Measurements from ENCODE around the gene PMM2.

PMM2 gene

DNA sequence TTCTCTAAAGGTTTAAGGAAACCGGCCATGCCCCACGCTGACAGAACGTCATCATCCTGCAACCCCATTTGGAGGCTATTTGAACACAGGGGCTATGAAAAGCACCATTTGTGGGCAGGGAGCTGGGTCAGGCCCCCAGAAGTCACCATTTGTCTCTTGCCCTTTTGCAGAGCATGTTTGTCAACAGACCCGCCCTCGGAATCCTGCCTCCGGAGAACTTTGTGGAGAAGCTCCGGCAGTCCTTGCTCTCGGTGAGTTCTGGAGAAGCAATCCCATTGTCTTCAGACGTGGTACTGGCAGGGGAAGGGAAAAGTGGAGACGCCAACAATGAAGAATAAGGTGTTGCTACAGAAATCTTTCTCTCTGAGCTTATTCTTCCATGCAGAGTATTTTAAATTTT is 33.7 kb upstream of the PMM2 start:
- no peak for DNase-seq (ENCODE audit: low read depth)
- H3K4me3 ChIP-seq (ENCODE audit: low read depth, low read length) = no peak overlapping the region
- TF ChIP-seq, protein P1, sequence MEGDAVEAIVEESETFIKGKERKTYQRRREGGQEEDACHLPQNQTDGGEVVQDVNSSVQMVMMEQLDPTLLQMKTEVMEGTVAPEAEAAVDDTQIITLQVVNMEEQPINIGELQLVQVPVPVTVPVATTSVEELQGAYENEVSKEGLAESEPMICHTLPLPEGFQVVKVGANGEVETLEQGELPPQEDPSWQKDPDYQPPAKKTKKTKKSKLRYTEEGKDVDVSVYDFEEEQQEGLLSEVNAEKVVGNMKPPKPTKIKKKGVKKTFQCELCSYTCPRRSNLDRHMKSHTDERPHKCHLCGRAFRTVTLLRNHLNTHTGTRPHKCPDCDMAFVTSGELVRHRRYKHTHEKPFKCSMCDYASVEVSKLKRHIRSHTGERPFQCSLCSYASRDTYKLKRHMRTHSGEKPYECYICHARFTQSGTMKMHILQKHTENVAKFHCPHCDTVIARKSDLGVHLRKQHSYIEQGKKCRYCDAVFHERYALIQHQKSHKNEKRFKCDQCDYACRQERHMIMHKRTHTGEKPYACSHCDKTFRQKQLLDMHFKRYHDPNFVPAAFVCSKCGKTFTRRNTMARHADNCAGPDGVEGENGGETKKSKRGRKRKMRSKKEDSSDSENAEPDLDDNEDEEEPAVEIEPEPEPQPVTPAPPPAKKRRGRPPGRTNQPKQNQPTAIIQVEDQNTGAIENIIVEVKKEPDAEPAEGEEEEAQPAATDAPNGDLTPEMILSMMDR (IDR thresholded peaks at IDR 0.05; ENCODE audit: low read depth, low read length) = no peak
- TF ChIP-seq POLR2A (IDR thresholded peaks at IDR 0.05; ENCODE audit: extremely low read depth, insufficient read length) (no peak), MYC (IDR thresholded peaks at IDR 0.05; ENCODE audit: low read depth, low read length) (no peak)
- TF ChIP-seq, protein P2, sequence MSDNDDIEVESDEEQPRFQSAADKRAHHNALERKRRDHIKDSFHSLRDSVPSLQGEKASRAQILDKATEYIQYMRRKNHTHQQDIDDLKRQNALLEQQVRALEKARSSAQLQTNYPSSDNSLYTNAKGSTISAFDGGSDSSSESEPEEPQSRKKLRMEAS (IDR thresholded peaks at IDR 0.05; ENCODE audit: low read depth, low read length) = no peak

DNA sequence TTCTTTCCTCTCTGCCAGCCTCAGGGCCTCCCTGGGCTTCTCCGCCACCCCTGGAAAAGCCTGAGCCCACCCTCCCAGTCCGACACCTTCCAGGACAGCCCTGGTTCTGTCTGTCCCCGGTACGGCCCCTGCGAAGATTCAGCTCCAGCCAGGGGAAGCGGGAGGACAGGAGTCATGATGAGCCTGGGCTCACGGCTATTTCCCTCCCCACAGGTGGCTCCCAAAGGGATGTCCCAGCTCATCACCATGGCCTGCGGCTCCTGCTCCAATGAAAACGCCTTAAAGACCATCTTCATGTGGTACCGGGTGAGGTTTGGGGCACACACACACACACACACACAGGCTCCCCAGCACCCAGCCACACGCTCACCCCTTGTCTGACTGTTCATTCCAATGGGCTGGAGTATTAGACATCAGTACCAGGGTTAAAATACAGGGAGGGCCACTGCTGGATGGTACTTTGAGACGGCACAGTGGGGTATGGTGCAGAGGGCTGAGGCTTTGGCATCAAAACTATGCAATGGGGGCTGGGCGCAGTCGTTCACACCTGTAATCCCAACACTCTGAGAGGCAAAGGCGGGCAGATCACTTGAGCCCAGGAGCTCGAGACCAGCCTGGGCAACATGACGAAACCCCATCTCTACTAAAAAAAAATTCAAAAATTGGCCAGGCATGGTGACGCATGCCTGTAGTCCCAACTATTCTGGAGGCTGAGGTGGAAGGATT is 33.0 kb upstream of the PMM2 start:
- DNase-seq (ENCODE audit: low read depth) = no peak
- TF ChIP-seq, protein P2 (IDR thresholded peaks at IDR 0.05; ENCODE audit: low read depth, low read length) = no peak
- TF ChIP-seq POLR2A (IDR thresholded peaks at IDR 0.05; ENCODE audit: extremely low read depth, insufficient read length) (no peak), MYC (IDR thresholded peaks at IDR 0.05; ENCODE audit: low read depth, low read length) (no peak)
- TF ChIP-seq, protein P1 (IDR thresholded peaks at IDR 0.05; ENCODE audit: low read depth, low read length) = no peak
- no peak overlapping the region for H3K4me3 ChIP-seq (ENCODE audit: low read depth, low read length)

DNA sequence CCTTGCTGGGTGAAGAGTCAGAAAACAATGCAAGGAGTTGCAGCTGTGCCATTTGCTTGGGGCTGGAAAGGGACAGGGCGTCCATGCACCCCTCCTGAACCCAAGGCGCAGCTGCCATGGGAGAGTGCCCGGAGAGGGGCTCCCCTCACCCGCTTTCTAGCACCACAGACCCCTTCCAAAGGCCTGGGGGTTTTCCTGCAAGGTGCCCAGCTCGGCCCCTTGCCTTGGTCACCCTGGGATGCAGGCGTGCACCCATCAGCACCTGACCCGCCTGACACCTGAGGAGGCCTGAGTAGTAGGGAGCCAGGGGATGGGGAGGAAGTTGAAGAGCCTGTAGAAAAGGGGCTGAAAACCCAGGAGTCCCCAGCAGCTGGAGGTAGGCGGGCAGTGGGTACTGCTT is 30.5 kb upstream of the PMM2 start:
- no peak overlapping the region for H3K4me3 ChIP-seq (ENCODE audit: low read depth, low read length)
- TF ChIP-seq MYC (IDR thresholded peaks at IDR 0.05; ENCODE audit: low read depth, low read length) (no peak), POLR2A (IDR thresholded peaks at IDR 0.05; ENCODE audit: extremely low read depth, insufficient read length) (no peak)
- TF ChIP-seq, protein P1 (IDR thresholded peaks at IDR 0.05; ENCODE audit: low read depth, low read length) = no peak
- TF ChIP-seq, protein P2 (IDR thresholded peaks at IDR 0.05; ENCODE audit: low read depth, low read length) = no peak
- no peak for DNase-seq (ENCODE audit: low read depth)

DNA sequence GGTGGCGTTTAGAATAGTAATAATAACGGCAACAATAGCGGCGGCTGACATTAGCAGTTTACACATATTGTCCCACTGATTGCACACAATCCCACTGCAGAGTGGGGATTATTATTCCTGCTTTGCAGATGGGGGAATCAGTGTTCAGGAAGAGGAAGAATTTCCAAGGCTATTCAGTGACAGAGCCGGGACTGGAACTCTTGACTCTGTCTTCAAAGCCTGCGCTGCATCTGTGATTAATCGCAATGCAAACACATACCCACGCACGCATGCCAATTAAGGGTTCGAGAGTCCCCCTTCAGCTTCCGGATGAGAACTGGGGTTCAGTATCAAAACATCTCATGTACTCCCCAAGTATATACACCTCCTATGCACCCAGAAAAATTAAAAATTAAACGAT is 29.4 kb upstream of the PMM2 start:
- DNase-seq (ENCODE audit: low read depth) = no peak
- TF ChIP-seq, protein P1 (IDR thresholded peaks at IDR 0.05; ENCODE audit: low read depth, low read length) = no peak
- TF ChIP-seq POLR2A (IDR thresholded peaks at IDR 0.05; ENCODE audit: extremely low read depth, insufficient read length) (no peak), MYC (IDR thresholded peaks at IDR 0.05; ENCODE audit: low read depth, low read length) (no peak)
- TF ChIP-seq, protein P2 (IDR thresholded peaks at IDR 0.05; ENCODE audit: low read depth, low read length) = no peak
- no peak overlapping the region for H3K4me3 ChIP-seq (ENCODE audit: low read depth, low read length)

DNA sequence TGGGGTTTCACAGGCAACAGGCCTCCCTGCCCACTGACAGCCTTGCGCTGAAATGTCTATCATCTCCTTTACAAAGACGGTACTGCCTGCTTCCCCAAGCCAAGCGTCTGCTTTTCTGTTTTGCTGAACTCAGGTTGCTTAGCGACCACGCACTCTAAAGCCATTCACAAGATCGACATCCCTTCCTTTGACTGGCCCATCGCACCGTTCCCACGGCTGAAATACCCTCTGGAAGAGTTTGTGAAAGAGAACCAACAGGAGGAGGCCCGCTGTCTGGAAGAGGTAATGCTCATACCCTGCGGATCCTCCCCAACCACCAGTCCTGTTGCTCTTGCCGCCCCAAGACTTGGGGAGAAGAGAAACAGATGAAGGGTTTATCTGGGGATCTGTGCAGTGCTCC is 28.9 kb upstream of the PMM2 start:
- DNase-seq (ENCODE audit: low read depth) = no peak
- no peak for TF ChIP-seq POLR2A (IDR thresholded peaks at IDR 0.05; ENCODE audit: extremely low read depth, insufficient read length)
- H3K4me3 ChIP-seq (ENCODE audit: low read depth, low read length) = no peak overlapping the region

DNA sequence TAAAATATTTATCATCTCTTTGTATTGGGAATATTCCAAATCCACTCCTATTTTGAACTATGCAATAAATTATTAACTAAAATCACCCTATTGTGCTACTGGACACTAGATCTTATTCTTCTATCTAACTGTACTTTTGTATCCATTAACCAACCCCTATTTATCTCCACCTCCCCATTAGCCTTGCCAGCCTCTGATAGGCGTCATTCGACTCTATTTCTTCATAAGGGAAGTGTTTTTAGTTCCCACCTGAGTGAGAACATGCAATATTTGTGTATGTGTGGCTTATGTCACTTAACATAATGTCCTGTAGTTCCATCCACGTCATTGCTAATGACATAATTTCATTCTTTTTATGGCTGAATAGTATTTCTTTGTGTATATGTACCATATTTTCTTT is 24.1 kb upstream of the PMM2 start:
- H3K4me3 ChIP-seq (ENCODE audit: low read depth, low read length) = no peak overlapping the region
- DNase-seq (ENCODE audit: low read depth) = no peak
- TF ChIP-seq POLR2A (IDR thresholded peaks at IDR 0.05; ENCODE audit: extremely low read depth, insufficient read length) = no peak
- TF ChIP-seq, protein P2 (IDR thresholded peaks at IDR 0.05; ENCODE audit: low read depth, low read length) = no peak
- TF ChIP-seq, protein P1 (IDR thresholded peaks at IDR 0.05; ENCODE audit: low read depth, low read length) = no peak
- no peak for TF ChIP-seq MYC (IDR thresholded peaks at IDR 0.05; ENCODE audit: low read depth, low read length)

Data from NB4 (cell line).